Renal pelvis (tissue), 12 donors: ENCODE results near the gene ZNF804A. TPM values are rescaled to one million over a fixed set of nuclear protein-coding genes. Genes with fewer than 3 reads are reported as not detected.

Source experiments
- DNase-seq: peaks from one replicate; pipeline ENCODE4 v3.0.0-alpha.2; 2013
- long read RNA-seq, 16 experiments: transcript quantifications; one replicate each; lab custom pipeline, GENCODE V29; 2026
- polyA plus RNA-seq, 3 donors: library from polyadenylated mRNA; unstranded; fragments of 120-200 nt; gene quantifications; one replicate each; pipeline ENCODE4 v1.2.1, GENCODE V29; 2013; ENCODE audit not compliant: insufficient read length in 3 of 3

Gene ZNF804A
- 1 to 10 TPM in 1 of 3 donors, under 1 TPM in 2; 0.74 to 2.0 (median 0.87) TPM for polyA plus RNA-seq
- long read RNA-seq, donor 1 = 0 reads
- long read RNA-seq, donor 2, partial matches to known transcripts = 0 of 1 reads
- long read RNA-seq, donor 2, other reads (novel, unspliced or antisense) = 0 of 1 reads
- long read RNA-seq, donor 3 = 0 reads
- long read RNA-seq, donor 4 = 0 reads
- long read RNA-seq, donor 5 = 0 reads
- long read RNA-seq, donor 6 = 0 reads
- long read RNA-seq, donor 7, partial matches to known transcripts = 0 of 1 reads
- long read RNA-seq, donor 7, other reads (novel, unspliced or antisense) = 0 of 1 reads
- long read RNA-seq, donor 8 = 0 reads
- long read RNA-seq, donor 9 = 0 reads
- long read RNA-seq, donor 10 = 0 reads
- long read RNA-seq, donor 11 = 0 reads
- long read RNA-seq, donor 12 = 0 reads
- long read RNA-seq, donor 13 = 0 reads
- long read RNA-seq, donor 14 = 0 reads
- long read RNA-seq, donor 15, partial matches to known transcripts = 0 of 3 reads
- long read RNA-seq, donor 15, other reads (novel, unspliced or antisense) = 0 of 3 reads
- long read RNA-seq, donor 16, partial matches to known transcripts = 0 of 2 reads
- long read RNA-seq, donor 16, other reads (novel, unspliced or antisense) = 0 of 2 reads

DNA sequence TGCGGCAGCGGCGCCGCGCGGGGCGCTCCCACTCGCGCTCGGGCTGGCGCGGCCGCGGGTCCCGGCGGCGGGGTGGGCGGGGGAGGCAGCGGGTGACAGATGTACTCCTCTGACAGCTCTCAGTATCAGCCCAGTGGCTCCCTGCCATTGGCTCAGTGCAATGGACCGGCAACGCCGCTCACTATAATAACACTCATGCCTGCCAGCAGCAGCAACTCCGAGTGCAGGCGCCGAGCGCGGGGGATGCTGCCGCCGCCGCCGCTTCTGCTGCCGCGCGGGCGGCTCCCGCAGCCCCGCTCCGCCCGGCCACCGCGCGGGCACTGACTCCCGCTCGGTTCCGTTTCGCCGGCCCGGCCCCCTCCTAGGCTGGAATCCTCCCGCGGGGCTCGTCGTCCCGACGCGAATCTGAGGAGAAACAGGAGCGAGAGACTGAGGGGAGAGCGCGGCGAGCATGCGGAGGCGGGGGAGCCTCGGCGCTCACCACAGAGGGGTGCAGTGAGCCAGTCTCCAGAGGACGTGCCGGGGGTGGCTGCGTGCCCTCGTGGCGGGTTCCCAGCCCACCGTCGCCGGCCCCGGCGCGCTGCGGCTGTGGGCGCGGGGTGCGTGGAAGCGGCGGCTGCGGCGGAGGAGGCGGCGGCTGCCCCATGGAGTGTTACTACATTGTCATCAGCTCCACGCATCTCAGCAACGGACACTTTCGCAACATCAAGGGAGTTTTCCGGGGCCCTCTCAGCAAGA lies at the start of gene ZNF804A:
ZNF804A (plus strand) TSS at position 214 of the 738 bp plus-strand sequence; CDS start at position 645, 431 bp downstream.
- peak; percentile 50 for DNase-seq

DNA sequence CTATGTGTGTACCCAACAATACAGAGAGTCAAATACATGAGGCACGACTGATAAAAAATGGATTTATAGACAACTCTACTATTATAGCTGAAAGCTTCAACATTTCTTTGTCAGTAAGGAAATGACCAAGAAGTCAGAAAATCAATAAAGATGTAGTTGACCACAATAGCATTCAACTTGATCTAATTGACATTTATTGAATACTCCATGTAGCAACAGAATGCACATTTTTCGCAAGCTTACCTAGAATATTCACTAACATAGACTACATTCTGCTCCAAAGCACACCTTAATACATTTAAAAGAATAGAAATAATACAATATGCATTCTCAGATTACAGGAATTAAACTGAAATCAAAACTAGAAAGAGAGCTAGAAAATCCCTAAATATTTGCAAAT lies 49.2 kb upstream of the ZNF804A start:
- no peak for DNase-seq

DNA sequence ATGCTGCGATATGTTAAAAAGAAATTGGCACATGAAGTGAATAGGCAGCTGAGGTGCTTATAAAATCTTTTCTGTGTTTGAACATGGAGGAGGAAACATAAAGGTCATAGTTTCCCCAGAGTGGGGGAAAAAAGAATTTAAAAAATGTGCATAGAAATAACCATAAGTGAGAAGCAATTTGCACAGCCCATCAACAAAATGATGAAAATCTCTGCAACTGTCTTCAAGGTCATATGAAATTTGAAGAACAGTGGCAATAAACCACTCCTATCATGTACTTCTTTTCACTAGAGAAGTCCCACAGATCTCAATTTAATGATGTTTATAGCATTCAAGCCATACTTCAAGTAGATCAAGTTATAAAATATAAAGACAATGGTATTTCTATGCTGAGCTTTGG lies 46.7 kb upstream of the ZNF804A start:
- no peak for DNase-seq

DNA sequence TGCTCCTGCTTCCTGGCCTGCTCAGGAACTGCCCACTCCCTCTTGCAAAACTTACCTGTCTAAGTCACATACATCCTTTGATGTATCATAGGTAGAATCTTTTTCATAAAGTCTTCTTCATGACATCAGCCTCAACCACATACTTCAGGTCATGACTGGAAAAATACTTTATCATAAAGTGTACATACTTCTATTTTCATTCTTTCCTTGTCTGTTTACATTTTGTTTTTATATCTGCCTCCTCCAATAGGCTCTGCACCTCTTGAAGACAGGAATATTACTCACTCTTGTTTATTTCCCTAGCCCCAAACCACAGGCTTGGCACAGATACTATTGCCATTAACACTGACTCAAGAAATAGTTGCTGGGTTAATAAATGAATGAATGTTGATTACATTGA lies 43.6 kb upstream of the ZNF804A start:
- DNase-seq = no peak

DNA sequence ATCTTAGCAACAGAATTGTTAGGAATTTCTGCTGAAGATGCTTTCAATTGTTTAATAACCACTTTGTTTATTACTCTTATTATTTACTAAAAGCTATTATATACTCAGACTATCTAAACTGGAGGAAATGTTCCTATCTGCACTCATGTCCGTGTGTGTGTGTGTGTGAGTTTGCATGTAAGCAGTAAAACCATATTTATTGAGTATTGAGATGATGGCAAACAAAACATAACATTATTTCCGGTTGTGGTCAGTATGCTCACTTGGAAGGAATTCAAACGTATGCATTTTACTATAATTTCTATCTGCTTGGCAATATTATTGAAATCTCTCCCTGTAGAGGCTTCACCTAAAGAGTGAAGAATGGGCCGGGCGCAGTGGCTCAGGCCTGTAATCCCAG lies 43.0 kb upstream of the ZNF804A start:
- no peak for DNase-seq

DNA sequence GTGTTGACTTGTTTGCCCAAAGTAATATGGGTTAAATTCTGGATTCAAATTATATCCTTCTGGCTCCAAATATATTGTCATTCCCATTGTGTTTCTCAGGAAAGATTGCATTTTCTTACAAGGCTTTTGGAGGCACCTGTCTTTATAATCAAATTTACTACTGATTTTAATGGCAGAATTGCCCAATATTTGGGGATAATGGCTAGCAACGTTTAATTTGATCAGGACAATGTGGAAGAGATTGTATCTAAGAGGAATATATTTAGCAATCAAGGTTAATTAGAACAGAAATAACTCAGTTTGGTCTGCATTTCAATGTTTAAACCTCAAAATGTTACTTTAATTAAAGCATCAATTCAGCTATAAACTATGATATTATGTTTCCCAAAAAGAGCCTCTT lies 41.7 kb upstream of the ZNF804A start:
- DNase-seq = no peak

DNA sequence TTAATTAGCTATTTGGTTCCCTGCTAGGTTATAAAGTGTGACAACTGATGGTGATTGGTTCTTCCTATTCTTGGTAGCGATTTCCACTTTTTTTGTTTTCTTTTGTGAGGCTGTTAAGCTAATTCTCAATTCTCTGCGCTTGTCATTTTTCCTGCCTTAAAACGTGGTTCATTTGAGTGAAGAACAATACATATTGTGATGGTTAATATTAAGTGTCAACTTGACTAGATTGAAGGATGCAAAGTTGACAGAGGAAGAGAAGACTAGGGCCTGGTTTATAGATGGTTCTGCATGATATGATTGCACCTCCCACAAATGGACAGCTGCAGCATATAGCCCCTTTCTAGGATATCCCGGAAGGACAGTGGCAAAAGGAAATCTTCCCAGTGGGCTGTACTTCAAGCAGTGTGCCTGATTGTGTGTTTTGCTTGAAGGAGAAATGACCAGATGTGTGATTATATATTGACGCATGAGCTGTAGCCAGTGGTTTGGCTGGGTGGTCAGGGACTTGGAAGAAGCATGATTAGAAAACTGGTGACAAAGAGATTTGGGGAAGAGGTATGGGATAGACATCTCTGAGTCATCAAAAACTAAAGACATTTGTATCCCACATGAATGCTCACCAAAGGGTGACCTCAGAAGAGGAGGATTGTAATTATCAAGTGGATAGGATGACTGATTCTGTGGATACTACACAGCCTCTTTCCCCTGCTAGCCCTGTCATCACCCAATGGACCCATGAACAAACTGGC lies 39.4 kb upstream of the ZNF804A start:
- DNase-seq = no peak

DNA sequence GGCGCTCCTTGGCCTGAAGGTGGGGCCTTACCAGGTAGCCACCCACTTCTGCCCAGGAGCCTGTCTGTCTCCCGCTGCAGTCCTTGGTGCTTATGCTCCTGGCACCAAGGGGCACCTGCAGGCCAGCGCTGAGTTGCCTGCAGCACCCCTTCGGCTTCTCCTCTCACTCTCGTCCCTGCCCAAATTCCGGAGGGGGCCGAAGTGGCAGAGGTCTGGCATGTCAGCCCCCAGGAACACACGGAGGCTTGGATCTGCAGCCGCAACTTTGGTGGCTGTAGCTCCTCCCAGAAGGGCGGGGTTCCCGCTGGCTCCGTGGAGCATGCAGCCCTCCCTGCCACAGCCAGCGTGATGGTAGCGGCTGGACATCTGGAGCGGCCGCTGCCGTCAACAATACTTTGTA lies 37.7 kb upstream of the ZNF804A start:
- DNase-seq = no peak

DNA sequence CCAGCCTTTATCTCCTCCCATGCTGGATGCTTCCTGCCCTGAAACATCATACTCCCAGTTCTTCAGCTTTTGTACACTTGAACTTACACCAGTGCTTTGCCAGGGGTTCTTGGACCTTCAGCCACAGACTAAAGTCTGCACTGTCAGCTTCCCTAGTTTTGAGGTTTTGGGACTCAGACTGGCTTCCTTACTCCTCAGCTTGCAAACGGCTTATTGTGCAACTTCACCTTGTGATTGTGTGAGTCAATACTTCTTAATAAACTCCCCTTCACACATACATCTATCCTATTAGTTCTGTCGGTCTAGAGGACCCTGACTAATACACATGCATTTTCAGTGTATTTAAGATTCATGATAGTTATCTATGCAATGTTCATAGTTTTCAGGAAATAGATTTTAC lies 35.8 kb upstream of the ZNF804A start:
- DNase-seq = no peak

DNA sequence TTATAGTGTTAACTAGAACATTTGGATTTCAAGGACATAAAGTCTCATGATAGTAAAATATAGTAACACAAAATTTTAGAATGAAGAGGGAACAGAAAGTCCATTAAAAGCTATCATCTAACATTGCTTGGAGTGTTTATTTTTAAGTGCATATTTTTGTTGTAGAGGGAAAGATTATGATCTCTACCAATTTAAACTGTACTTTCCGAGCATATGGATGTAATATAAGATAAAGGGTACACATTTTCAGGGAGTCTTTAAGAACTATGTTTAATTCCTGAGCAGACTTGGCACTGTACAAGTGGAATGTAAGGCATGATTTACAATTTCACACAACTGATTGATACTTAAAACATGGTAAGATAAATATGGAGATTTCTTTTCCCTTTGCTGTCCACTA lies 34.2 kb upstream of the ZNF804A start:
- DNase-seq = no peak

DNA sequence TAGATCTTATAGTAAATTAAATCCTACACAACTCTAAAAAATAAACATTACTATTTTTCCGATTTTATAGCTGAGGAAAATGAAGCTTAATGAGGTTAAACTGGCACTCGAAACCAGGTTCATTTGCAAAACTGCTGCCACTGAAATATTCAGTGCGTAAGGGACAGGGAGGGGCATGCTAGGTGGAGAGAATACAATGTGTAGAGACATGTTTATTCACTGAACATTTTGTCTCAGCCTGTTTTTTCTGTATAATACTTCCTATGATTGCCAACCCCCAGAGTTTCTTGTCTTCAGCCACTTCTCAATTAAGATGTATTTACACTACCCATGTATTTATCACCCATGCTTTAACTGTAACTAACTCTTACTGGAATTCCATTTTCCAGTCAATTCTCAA lies 31.6 kb upstream of the ZNF804A start:
- DNase-seq = no peak

DNA sequence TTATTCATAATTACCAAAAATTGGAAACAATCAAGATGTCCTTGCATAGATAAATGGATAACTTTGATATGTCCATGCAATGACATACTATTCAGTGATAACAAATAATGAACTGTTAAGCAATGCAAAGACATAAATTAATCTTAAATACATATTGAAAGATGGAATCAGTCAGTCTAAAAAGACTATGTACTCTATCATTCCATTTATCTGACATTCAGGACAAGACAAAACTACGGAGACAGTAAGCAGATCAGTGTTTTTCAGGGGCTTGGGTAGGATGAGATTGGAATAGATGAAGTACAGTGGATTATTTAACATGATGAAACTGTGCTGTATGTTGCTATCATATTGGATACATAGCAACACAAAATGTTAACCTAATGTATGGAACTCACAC lies 21.3 kb upstream of the ZNF804A start:
- DNase-seq = no peak

DNA sequence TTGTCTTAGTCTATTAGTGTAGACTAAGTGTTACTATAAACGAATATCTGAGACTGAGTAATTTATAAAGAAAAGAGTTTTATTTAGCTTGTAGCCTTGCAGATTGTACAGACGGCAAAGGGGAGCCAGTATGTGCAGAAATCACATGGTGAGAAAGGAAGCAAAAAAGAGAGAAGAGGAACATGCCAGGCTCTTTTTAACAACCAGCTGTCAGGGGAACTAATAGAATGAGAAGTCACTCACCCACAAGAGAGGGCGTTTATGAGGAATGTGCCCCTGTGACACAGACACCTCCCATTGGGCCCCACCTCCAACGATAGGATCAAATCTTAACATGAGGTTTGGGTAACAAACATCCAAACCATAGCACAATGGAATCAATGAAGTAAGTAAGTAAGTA lies 20.6 kb upstream of the ZNF804A start:
- no peak for DNase-seq

DNA sequence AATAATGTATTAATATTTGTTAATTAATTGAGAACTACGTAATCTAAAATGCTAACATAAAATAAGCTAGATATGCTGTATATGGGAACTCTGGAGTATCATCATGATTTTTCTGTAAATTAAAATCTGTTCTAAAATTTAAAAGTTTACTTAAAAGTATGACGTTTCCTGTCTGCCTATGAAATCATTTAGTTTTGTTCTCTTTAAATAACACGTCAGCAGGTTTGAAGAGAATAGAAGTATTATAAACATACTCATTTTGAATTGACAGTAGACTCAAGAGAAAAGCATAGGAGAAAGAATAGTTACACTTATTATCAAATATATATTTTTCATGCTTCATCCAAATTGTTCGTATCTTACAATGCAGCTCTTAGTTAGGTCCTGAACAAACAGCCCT lies 19.1 kb upstream of the ZNF804A start:
- DNase-seq = no peak

DNA sequence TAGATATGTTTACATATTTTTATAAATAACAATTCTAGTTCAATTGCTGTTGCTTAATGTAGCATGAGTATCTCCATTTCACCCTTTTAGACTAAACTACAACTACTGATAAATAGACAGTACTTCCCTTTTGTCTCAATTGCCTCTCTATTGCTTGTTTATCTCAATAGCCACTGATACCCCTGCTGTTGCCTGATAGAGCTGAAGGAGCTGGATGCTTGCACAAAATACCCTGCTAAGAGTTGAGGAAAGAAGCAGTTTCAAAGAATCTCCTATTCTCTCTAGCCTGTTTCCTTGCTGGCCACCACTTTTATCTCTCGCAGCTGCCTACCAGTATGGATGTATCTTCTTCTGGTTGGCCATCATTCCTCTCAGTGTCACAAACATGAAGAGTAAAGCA lies 16.9 kb upstream of the ZNF804A start:
- no peak for DNase-seq

DNA sequence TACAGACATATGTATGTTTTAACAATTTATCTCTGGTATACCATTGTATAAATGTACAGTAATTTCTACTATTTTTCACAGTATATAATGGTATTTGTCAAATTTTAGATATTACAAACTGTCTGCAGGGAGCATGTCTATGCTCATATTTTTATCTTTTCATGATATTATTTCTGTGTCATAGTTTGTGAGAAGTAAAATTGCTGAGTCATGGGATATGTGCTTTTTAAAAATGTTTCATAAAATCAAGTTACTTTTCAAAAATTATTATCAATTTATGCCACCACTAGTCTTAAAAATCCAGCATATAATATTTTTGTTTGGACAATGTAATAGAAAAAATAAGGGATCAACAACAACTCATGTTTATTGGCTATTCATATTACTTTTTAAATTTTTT lies 9.1 kb upstream of the ZNF804A start:
- DNase-seq = no peak

DNA sequence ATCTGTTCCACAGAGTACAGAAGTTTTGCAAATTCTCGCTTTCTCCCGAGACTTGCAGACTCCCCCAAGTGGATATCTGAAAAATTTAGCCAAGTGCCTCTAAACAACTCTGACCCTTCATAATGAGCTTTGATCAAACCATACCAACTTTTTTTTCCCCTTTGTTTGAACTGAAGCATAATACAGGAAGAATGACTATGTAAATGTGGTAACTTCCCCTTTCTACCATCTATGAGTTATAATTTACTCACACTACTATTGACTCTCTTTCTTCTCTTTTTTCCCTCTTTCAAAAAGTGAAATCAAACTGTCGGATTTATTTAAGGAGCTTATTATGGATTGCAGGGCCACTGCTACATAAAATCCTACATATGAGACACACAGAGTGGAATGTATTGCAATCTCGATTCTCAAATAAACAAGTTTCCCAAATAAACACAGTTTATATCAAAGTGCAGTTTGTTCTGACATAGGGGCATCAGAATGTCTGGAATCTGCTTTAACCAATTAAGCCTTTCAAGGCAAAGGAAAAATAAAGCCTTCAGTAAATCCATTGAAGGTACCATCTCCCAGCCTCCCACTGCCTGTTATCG lies 1.4 kb upstream of the ZNF804A start:
- DNase-seq = no peak

DNA sequence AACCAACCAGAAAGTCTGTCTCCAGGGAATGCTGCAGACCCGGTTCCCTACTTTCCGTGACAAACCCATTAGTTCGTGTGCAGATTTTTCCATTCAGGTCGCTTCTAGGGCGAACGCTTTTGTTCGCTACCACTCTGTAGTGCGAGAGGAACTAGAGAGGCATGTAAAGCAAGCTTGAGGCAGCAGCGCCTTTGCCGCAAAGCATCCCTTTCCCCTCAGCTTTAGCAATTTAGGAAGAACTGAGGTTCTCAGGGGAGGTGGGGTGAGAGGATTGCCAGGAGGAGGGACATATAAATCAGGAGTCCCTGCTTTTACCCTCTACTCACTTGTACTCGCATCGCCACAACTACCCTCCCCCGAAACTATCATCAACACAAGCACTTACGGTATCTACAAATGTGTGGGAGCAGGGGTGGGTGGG lies 748 bp upstream of the ZNF804A start:
- DNase-seq = peak; percentile 38

DNA sequence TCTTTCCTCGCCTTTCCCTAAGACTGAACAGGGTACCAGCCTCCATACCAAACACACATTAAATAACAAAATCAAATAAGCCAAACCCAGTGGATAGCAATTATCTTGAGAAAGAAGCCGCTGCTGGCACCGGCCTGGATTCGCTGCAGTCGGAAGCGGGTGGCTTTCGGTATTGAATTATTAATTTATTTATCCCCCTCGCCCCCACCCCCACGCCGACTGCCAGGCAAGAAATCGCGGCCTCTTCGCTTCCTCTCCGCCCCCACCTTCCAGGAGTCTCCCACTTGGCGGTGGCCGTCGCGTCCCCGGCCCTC lies 370 bp upstream of the ZNF804A start:
- no peak for DNase-seq

DNA sequence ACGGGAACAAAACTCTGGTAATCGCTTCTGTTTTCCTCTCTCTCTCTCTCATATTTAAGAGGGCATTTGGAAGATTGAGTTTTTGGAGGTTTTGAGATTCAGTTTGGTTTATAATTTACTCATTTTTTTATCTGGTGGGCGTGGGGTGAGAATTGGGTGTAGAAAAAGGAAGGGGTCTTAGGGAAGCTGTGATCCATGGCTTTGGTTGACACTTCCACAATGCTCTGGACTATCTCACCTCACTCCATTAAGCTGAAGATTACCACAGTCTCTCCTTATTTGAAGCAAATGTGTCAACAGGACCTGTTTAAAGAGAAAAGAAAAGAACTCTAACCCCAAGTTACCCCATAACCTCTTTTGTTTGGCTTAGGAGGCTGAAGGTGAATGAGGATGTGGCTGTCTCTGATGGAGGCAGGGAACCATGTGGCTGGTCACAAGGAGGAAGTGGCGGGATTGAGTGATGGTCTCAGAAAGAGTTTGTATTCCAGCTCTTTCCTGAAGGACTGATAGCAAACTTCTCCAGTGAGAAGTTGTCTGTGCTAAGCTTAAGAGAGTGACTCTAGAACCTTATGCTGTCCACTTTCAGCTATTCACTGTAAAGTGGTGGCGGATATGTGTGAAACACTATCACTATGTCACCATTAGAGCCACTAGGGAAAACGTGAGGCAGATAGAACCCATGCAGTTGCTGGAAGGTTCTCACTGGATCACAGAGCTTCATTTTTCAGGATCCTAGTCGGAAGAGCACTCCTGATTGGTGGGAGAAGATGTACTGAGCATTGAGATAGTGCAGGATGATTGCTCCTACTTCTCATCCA lies 934 bp downstream of the ZNF804A start:
- no peak for DNase-seq

DNA sequence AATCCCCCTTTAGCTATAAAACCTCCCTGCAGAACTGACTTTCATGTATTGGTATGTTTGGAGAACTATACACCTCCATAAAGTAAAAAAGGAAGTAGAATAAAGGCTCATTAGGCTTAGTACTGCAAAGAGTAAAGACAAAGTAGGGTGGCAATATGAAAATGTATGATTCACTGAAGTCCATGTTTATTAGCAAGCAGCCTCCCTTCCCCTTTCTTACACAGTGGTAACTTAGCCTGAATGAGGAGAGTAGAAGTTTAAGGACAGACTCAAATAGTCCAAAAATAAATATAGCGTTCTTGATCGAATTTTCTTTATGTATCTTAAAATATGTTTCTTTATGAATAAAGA lies 1.5 kb downstream of the ZNF804A start:
- DNase-seq = no peak
